Gastrocnemius medialis (tissue), 4 donors: ENCODE results near the gene EIF2S1.

ENCODE experiments used
- POLR2A ChIP-seq, 2 donors: fragments of 450-650 bp; IDR thresholded peaks; one replicate each; pipeline ENCODE4 v1.6.1; 2017; ENCODE audit warnings: antibody characterized with exemption in 2 of 2, mild to moderate bottlenecking in 2 of 2, moderate library complexity in 2 of 2
- TF ChIP-seq, protein P1 (sequence below), 5 experiments: fragments of 450-650 bp in 3 of 5; fragments of 200-600 bp in 2 of 5; sonication (generic) in 2 of 5; IDR thresholded peaks in 4 of 5; conservative IDR thresholded peaks in 1 of 5; 1 replicate in 4 of 5; 2 replicates in 1 of 5; pipeline ENCODE4 v1.5.1; 2016 to 2019; ENCODE audit warnings: antibody characterized with exemption in 5 of 5, mild to moderate bottlenecking in 3 of 5, moderate library complexity in 3 of 5

DNA sequence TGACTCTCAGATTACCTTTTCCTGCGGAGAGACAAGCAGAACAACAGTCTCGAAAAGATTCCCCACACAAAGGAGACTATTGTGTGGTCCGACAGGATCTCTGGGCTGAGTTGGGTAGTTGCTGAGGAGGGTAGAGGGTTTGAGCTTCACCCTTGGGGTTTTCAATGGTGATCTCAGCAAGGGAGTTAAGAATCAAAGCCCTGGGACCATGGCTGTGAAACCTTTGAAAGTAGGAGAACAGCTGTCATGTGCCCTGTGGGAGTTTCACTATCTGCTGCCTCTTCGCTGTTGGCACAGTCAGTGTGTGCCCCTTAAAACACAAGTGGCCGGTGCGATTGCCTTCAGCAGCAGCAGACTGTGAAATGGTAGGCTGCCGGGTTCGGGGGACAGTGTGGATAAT is 66.0 kb downstream of the EIF2S1 start:
- TF ChIP-seq, protein P1, sequence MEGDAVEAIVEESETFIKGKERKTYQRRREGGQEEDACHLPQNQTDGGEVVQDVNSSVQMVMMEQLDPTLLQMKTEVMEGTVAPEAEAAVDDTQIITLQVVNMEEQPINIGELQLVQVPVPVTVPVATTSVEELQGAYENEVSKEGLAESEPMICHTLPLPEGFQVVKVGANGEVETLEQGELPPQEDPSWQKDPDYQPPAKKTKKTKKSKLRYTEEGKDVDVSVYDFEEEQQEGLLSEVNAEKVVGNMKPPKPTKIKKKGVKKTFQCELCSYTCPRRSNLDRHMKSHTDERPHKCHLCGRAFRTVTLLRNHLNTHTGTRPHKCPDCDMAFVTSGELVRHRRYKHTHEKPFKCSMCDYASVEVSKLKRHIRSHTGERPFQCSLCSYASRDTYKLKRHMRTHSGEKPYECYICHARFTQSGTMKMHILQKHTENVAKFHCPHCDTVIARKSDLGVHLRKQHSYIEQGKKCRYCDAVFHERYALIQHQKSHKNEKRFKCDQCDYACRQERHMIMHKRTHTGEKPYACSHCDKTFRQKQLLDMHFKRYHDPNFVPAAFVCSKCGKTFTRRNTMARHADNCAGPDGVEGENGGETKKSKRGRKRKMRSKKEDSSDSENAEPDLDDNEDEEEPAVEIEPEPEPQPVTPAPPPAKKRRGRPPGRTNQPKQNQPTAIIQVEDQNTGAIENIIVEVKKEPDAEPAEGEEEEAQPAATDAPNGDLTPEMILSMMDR (IDR thresholded peaks at IDR 0.05 in 4 of 5, conservative IDR thresholded peaks at IDR 0.05 in 1 of 5), result no peak
- no peak for TF ChIP-seq POLR2A (IDR thresholded peaks at IDR 0.05)
